ENCODE measurements around the gene TRAK1. TPM values are rescaled to one million over a fixed set of nuclear protein-coding genes. Genes with fewer than 3 reads are reported as not detected.

The TRAK1 gene
- polyA plus RNA-seq, 1 donor (not counting 4 experiments of a cell fraction or from before 2014, with no cell fraction given): 58.2 TPM

- no peak overlapping the region for H2AFZ ChIP-seq (ENCODE audit: control insufficient read depth, low read length)
- no peak for FAIRE-seq
- no peak overlapping the region for H3K4me2 ChIP-seq (ENCODE audit: control insufficient read depth, extremely low read depth, insufficient read depth, low read depth, low read length)
- TF ChIP-seq CTCF (optimal IDR thresholded peaks at IDR 0.05 in 1 of 3, IDR thresholded peaks at IDR 0.05 in 1 of 3, conservative IDR thresholded peaks at IDR 0.05 in 1 of 3; ENCODE audit: extremely low read depth in 1 of 3, insufficient read depth in 2 of 3, low read length in 3 of 3) (no peak), EZH2 (IDR thresholded peaks at IDR 0.05; ENCODE audit: low read length) (no peak)
- H3K27ac ChIP-seq (ENCODE audit: control insufficient read depth, insufficient read depth, low read length): no peak overlapping the region
- H3K9ac ChIP-seq (ENCODE audit: control insufficient read depth, extremely low read depth, insufficient read depth, low read length): no peak overlapping the region
- no peak for DNase-seq (ENCODE audit: low read depth, low spot score)
- H4K20me1 ChIP-seq (ENCODE audit: control insufficient read depth, extremely low read depth, insufficient read depth, low read length): peaks cover 4% of the 10 kb centered on the region
- H3K4me1 ChIP-seq (ENCODE audit: control insufficient read depth, extremely low read depth, insufficient read depth, low read length): no peaks in the 10 kb centered on the region
- H3K36me3 ChIP-seq (ENCODE audit: control insufficient read depth in 2 of 2, extremely low read depth in 1 of 2, insufficient read depth in 2 of 2, low read length in 2 of 2): peaks cover 4 to 5% of the 10 kb centered on the region in 2 experiments
- no peak overlapping the region for H3K4me3 ChIP-seq (ENCODE audit: control insufficient read depth in 2 of 3, extremely low read depth in 1 of 3, insufficient read depth in 2 of 3, low read depth in 1 of 3, low read length in 3 of 3)
- H3K27me3 ChIP-seq (ENCODE audit: control insufficient read depth, extremely low read depth, insufficient read depth, low read length): no peaks in the 10 kb centered on the region
- dilution Hi-C loops (cut with MboI; ENCODE audit: extremely low pct_ligation_motif_present, low sequenced_read_pairs): no loop called here
- peaks cover 78% of the 10 kb centered on the region for H3K79me2 ChIP-seq (ENCODE audit: control insufficient read depth, insufficient read depth, low read length)
- peaks cover 3% of the 10 kb centered on the region for H3K9me1 ChIP-seq (ENCODE audit: control insufficient read depth, extremely low read depth, insufficient read depth, low read length)
- no peaks in the 10 kb centered on the region for H3K9me3 ChIP-seq (ENCODE audit: control insufficient read depth, low read depth, low read length)
Measured at GRCh38 chr3:42172047-42172654, 81.0 kb downstream of the TRAK1 start.

- no peak overlapping the region for H3K4me3 ChIP-seq (ENCODE audit: control insufficient read depth in 2 of 3, extremely low read depth in 1 of 3, insufficient read depth in 2 of 3, low read depth in 1 of 3, low read length in 3 of 3)
- H3K27ac ChIP-seq (ENCODE audit: control insufficient read depth, insufficient read depth, low read length): no peak overlapping the region
- H3K36me3 ChIP-seq (ENCODE audit: control insufficient read depth in 2 of 2, extremely low read depth in 1 of 2, insufficient read depth in 2 of 2, low read length in 2 of 2): peaks cover 4 to 9% of the 10 kb centered on the region in 2 experiments
- dilution Hi-C loops (cut with MboI; ENCODE audit: extremely low pct_ligation_motif_present, low sequenced_read_pairs): no loop called here
- peaks cover 3% of the 10 kb centered on the region for H3K9me1 ChIP-seq (ENCODE audit: control insufficient read depth, extremely low read depth, insufficient read depth, low read length)
- H3K27me3 ChIP-seq (ENCODE audit: control insufficient read depth, extremely low read depth, insufficient read depth, low read length): no peaks in the 10 kb centered on the region
- H4K20me1 ChIP-seq (ENCODE audit: control insufficient read depth, extremely low read depth, insufficient read depth, low read length): peaks cover 4% of the 10 kb centered on the region
- no peaks in the 10 kb centered on the region for H3K4me1 ChIP-seq (ENCODE audit: control insufficient read depth, extremely low read depth, insufficient read depth, low read length)
- no peak for TF ChIP-seq CTCF (optimal IDR thresholded peaks at IDR 0.05 in 1 of 3, IDR thresholded peaks at IDR 0.05 in 1 of 3, conservative IDR thresholded peaks at IDR 0.05 in 1 of 3; ENCODE audit: extremely low read depth in 1 of 3, insufficient read depth in 2 of 3, low read length in 3 of 3)
- no peak for TF ChIP-seq EZH2 (IDR thresholded peaks at IDR 0.05; ENCODE audit: low read length)
- H3K79me2 ChIP-seq (ENCODE audit: control insufficient read depth, insufficient read depth, low read length): peaks cover 75% of the 10 kb centered on the region
- H2AFZ ChIP-seq (ENCODE audit: control insufficient read depth, low read length): no peak overlapping the region
- H3K9ac ChIP-seq (ENCODE audit: control insufficient read depth, extremely low read depth, insufficient read depth, low read length): no peak overlapping the region
- no peaks in the 10 kb centered on the region for H3K9me3 ChIP-seq (ENCODE audit: control insufficient read depth, low read depth, low read length)
- no peak overlapping the region for H3K4me2 ChIP-seq (ENCODE audit: control insufficient read depth, extremely low read depth, insufficient read depth, low read depth, low read length)
- FAIRE-seq: no peak
- DNase-seq (ENCODE audit: low read depth, low spot score): no peak
Measured at GRCh38 chr3:42173307-42173706, 82.2 kb downstream of the TRAK1 start.
